ENCODE data around the gene SIT1.
"Not testable (repeated sequence)": the region's sequence is repeated elsewhere in the genome, so short reads cannot be mapped to it uniquely, and the experiment has no call there.

DNA sequence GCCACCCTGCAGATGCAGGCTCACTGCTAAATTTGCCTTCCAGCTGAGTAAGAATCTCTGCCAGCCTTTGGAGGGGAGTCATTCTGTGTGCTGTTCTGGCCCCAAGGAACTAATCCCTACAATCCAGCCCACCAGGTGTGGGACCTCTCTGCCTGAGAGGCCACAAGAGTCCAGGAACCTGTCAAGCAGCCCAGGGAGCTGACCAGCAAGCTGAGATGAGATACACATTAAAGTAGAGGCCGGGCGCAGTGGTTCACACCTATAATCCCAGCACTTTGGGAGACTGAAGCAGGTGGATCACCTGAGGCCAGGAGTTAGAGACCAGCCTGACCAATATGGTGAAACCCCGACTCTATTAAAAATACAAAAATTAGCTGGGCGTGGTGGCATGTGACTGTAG lies 38.7 kb downstream of the SIT1 start:
- TF ChIP-seq CTCF, POLR2AphosphoS5 (IDR thresholded peaks at IDR 0.05): not testable (repeated sequence)
